Activated effector memory CD4-positive, alpha-beta T cell treated with Interleukin-2 at 50 U/mL for 16 hours (primary cell): Measurements from ENCODE around the gene CD300LG.
"Not testable (repeated sequence)": the region's sequence is repeated elsewhere in the genome, so short reads cannot be mapped to it uniquely, and the experiment has no call there.

Source experiments
- DNase-seq: peaks from one replicate; pipeline ENCODE4 v3.0.0-alpha.2; 2020

CD300LG gene

GRCh38 chr17:43856141-43856540, 9.2 kb downstream of the CD300LG start:
- DNase-seq = no peak

DNA sequence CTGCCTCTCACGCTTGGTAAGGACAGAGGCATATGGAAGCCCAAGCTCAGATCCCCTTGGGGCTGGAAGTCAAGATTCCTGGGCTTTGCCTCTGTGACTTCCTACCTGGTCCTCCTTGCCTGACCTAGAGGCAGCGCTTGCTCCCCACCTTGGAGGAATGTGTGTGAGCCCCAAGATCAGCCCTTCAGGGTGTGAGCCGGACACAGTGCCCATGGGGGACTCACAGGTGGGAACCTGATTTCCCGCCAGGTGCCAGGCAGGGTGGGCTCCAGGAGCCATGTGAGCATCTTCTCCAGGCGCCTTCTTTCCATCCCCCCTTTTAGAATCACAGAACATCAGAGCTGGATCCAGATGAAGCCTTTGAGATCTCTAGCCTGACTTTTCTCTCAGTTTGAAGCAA, 10.2 kb downstream of the CD300LG start:
- no peak for DNase-seq

- no peak for DNase-seq
These were observed 11.1 kb downstream of the CD300LG start for GRCh38 chr17:43857957-43858600.

- DNase-seq = no peak
These were observed 13.2 kb downstream of the CD300LG start for GRCh38 chr17:43860077-43860725.

DNA sequence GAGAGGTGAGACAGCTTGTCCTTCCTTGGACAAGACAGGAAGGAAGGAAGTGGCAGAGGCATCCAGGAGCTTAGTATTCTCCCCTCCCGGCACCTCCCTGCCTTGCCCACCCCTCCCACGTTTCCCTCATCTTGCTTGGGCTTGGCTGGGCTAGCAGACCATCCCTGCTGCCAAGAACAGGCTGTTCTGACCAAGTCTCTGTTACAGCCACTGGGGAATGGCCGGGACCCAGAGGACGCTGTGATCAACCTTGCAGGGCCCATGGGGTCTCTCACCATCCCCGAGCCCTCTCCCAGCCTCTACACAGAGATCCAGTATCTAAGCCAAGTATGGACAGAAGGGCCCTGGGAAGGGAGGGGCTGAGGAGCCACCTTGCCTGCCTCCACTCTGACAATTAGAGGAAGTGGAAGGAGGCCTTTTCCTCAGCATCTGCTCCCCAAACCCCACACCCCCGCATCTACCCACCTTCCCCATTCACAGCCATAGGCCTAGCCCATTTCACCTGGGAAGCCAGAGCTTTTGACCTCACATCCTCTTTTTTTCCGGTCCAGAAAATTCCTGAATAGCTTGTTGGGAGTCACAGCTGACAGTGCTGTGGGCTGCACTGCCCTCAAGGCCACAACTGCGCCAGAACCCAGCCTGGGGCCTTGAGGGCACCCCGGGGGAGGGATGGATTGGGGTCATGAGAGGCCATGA, 14.1 kb downstream of the CD300LG start:
- no peak for DNase-seq

GRCh38 chr17:43861960-43862359, 15.0 kb downstream of the CD300LG start:
- no peak for DNase-seq

DNA sequence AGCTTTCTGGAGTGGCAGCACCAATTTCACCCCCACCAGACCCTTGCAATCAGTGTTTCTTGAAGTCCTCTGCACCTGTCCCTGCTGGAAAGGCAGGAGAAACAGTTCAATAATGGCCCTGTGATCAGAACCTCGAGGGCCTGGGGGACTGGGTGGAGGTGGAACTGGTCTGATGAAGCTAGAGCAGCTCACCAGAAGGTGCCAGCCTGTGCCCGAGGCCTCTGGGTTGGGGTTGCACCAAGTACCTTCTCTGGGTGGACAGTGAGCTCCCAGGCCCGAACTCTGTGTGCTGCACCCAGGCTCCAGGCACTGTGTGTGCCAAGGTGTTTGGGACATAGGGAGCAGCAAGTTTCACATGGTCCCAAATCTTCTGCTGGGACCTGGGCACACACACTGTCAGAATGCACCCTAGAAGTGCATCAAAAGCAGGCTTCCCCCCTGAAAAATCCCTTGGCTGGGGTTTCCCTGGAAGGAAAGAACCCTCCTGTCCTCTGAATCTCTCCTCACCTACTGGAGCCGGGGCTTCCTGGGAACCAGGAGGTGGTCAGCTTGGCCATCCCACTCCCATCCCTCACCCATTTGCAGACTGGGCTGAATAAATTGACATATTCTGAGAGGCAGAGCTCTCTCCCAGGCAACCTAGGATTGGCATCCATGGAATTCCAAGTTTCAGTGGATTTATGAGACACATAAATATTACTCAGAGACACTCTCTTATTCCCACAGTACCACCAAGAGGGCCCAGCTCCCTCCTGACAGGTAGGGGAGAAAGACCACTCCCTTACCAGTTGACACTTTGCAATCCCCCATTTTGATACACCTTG, 17.4 kb downstream of the CD300LG start:
- no peak for DNase-seq

DNA sequence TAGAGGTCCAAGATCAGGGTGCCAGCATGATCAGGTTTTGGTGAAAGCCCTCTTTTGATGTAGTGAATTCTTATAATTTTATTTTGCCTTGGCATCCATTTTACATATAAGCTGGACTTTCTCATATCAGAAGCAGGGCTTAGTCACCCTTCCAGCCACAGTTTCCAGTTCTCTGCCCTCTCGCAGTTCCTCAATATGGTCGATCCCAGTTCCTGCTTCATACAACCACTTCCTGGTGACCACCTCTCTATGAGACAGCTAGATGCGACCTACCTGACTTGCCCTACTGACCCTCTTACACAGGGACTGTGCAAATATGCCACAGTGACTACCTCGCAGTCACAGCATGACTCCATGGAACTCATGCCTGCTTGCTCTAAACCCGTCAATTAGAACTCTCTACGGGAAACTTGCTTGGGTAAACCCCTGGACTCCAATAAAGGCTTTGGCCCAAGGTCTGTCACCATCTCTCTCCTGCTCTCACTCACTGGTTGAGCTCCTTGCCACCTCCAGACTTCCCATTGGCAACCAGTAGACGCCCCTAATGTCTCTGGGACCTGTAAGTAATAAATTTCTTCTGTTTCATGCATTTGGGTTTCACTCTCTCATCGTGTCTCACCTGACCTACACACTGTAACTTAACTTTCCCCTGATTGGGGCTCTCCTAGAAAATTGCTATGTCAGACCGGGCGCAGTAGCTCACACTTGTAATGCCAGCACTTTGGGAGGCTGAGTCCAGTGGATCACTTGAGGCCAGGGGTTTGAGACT, 21.4 kb downstream of the CD300LG start:
- DNase-seq = no peak

DNA sequence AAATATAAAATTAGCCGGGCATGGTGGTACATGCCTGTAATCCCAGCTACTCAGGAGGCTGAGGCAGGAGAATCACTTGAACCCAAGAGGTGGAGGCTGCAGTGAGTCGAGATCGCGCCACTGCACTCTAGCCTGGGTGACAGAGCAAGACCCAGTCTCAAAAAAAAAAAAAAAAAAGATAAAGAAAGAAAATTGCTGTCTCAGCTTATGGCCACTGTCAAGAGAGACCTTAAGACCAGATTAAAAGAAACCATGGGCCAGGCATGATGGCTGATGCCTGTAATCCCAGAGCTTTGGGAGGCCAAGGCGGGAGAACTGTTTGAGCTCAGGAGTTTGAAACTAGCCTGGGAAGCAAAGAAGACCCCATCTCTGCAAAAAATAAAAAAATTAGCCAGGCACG, 22.1 kb downstream of the CD300LG start:
- DNase-seq = not testable (repeated sequence)

GRCh38 chr17:43871946-43872690, 25.1 kb downstream of the CD300LG start:
- DNase-seq = no peak

- no peak for DNase-seq
These were observed 26.1 kb downstream of the CD300LG start for GRCh38 chr17:43873091-43873490.

- no peak for DNase-seq
These were observed 26.8 kb downstream of the CD300LG start for GRCh38 chr17:43873815-43874214.

DNA sequence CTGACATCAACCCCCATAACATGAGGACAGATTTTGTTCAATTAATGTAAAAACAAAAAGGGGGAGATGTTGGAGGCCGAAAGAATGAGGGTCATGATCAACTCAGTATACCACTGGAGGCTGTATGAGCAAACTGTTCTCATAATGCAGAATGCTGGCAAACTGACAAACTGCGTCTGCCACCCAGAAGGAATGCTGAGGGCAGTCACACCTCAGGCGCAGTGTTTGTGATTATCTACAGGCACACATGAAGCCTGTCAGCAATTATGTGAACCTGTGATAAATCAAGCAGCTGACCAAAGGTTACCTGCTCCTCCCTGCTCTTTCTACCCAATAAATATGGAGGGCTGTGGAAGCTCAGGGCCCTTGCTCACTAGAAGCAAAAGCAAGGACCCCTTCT, 27.3 kb downstream of the CD300LG start:
- no peak for DNase-seq

GRCh38 chr17:43875476-43876147, 28.6 kb downstream of the CD300LG start:
- no peak for DNase-seq

DNA sequence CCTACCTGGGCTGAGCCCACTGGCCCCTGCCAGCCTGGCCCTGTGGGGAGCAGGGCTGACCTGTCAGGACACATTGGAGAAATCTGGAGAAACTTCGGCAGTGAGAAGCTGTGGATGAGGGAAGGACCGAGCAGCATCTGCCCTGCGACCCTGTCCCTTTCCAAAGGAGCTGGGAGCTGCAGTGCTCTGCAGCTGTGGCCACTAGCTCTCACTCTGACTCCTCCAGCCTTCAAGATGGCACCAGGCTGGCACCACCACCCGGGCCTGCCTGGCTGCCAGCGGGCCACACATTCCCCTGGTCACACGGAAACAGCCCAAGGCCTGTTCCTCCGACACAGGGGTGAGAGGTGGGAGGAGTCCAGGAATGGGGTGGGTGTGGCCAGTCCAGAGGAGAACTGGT, 30.1 kb downstream of the CD300LG start:
- DNase-seq = no peak

GRCh38 chr17:43877451-43878155, 30.6 kb downstream of the CD300LG start:
- DNase-seq = no peak

GRCh38 chr17:43878260-43879175, 31.5 kb downstream of the CD300LG start:
- peak; percentile 51 for DNase-seq

GRCh38 chr17:43879723-43880419, 32.9 kb downstream of the CD300LG start:
- no peak for DNase-seq
